ENCODE data around the gene ACP2.

Gene ACP2

DNA sequence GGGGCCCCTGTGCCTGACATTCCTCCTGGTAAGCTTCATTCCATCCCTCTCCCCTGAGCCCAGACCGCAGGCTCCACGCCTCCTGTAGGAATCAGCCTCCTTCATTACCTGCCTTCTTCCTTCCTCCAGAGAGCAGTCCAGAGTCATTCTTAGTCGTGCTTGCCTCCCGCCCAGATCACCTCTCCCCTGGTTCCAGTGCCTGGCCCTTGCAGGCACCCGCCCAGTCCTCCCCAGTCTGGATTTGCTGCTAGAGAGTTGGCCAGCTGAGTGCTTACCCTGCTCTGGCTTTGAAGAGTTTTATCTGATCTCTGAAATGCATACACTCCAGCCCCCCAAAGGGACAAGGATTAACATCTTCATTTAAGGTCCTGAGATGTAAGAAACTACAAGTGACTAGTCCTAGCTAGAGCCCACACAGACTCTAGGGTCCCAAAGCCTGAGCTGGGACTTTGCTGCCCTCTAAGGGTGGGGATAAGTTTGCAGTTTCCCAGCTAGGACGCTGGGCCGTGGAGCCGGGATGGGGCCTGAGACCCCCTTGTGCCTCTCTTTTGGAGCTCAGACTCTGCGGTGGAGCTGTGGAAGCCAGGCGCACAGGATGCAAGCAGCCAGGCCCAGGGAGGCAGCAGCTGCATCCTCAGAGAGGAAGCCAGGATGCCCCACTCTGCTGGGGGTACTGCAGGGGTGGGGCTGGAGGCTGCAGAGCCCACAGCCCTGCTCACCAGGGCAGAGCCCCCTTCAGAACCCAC is 10.8 kb upstream of the ACP2 start (continued):
- no peak for TF ChIP-seq ZNF239 (tag by site-specific recombination; IDR thresholded peaks at IDR 0.05)
- TF ChIP-seq ZNF280C (tag by site-specific recombination; IDR thresholded peaks at IDR 0.05) = no peak

DNA sequence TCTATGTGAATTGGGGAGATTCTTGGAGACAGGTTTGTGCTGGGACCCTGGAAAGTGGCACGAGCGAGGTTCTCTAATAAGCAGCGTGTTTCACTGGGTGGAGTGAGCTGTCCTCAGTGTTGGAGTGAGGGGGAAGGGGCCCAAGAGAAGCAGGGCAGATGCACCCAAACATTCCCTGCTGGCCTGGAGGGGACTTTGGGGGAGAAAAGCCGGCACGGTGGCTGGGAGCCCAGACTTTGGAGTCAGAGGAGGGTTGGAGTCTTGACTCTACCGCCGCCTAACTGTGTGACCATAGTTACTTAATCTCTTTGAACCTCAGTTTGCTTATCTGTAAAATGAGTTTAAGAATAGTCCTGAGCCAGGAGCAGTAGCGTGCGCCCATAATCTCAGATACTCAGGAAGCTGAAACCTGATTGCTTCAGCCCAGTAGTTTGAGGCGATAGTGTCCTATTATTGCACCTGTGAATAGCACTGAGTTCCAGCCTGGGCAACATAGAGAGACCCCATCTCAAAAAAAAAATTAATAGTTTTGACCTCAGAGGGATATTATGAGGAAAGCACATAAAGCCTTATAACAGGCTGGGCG is 9.8 kb upstream of the ACP2 start:
- Histone ChIP-seq H3K4me1 (ENCODE audit: control insufficient read depth, insufficient read depth, low read length) (0 out of 2 replicates have a peak, but pooled peaks cover 4% of the 10 kb centered on the region), H3K27ac (ENCODE audit: extremely low read depth, low read depth, low read length) (no peak overlapping the region), H3K36me3 (ENCODE audit: control insufficient read depth in 2 of 2, insufficient read depth in 1 of 2, low read length in 2 of 2) (peaks cover 0 to 9% of the 10 kb centered on the region in 2 experiments; a peak in 1 of 3 replicates), H3K4me3 (ENCODE audit: low read depth, low read length) (no peak overlapping the region), H3K9me3 (ENCODE audit: control insufficient read depth, insufficient read depth, low read depth, low read length) (no peaks in the 10 kb centered on the region)
- no peak for TF ChIP-seq ZEB2 (tag by site-specific recombination; IDR thresholded peaks at IDR 0.05)
- TF ChIP-seq KLF7 (tag by site-specific recombination; IDR thresholded peaks at IDR 0.05; ENCODE audit: borderline replicate concordance) = no peak
- TF ChIP-seq ZNF501 (tag by site-specific recombination; IDR thresholded peaks at IDR 0.05) = no peak
- no peak for TF ChIP-seq ZNF211 (tag by site-specific recombination; IDR thresholded peaks at IDR 0.05; ENCODE audit: low read depth)
- TF ChIP-seq BCL11B (tag by site-specific recombination; IDR thresholded peaks at IDR 0.05; ENCODE audit: low read depth) = no peak
- no peak for TF ChIP-seq ZBTB17 (tag by site-specific recombination; IDR thresholded peaks at IDR 0.05)
- no peak for TF ChIP-seq ZNF645 (tag by site-specific recombination; IDR thresholded peaks at IDR 0.05)
- 0 out of 2 replicates have a peak, but pooled peaks have one; percentile 55 for TF ChIP-seq ZNF121 (tag by site-specific recombination; IDR thresholded peaks at IDR 0.05)
- TF ChIP-seq ZNF138 (tag by site-specific recombination; IDR thresholded peaks at IDR 0.05; ENCODE audit: borderline replicate concordance) = no peak
- ChIA-PET POLR2A (interaction anchor here (1.3 to 2.4 kb wide), 7 partner anchors 10 to 42 kb away, joined by 3 to 12 read pairs (median 6); partner anchors contain the start of gene ACP2), CTCF (interaction anchor here (0.6 to 4.7 kb wide), 25 partner anchors 9 to 586 kb away, joined by 3 to 40 read pairs (median 5); partner anchors contain the start of genes ACP2, ARFGAP2 and DDB2)

DNA sequence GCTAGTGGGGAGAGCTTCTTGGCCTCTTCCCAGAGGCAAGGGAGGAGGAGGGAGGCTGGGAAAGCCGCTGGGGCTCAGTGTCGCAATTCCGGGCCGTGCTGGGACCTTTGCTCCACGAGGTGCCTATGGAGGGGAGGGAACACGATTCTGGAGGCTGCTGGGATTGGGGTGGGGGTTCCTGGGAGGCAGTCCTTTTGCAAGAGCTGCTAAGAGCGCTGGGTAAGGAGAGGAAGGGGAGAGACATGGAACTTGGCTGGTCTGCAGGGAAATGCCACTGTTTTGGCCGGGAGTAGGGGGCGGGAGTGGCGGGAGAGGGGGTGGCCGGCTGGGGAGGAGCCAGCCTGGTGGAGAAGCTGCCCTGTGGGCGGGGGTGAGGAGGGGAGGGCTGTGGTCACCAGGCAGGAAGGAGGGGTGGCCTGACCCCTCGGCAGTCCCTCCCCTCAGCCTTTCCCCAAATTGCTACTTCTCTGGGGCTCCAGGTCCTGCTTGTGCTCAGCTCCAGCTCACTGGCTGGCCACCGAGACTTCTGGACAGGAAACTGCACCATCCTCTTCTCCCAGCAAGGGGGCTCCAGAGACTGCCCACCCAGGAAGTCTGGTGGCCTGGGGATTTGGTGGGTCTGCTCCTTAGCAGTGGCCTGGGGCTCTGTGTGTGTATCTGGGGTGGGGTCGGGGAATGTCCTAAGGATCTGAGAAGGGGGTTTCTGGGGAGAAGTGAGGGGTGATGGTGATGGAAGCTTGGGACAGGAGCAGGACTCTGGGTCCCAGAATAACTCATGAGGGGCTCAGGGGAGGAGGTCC is 9.1 kb upstream of the ACP2 start, which contains the start of gene NR1H3:
Gene NR1H3, plus strand, starts transcription at position 480 of the 800 bp plus-strand sequence. CDS start 1,221 bp downstream, outside the sequence.
- H3K27ac ChIP-seq (ENCODE audit: extremely low read depth, low read depth, low read length) = no peak within 1 kb of the TSS
- 0 out of 2 replicates have a peak, but pooled peaks cover 4% of the 10 kb centered on the region for H3K4me1 ChIP-seq (ENCODE audit: control insufficient read depth, insufficient read depth, low read length)
- ChIA-PET CTCF (interaction anchor here (0.5 to 4.7 kb wide), 23 partner anchors 10 to 904 kb away, joined by 3 to 40 read pairs (median 4); partner anchors contain the start of gene ACP2), POLR2A (interaction anchor here (1.3 to 2.4 kb wide), 5 partner anchors 9 to 41 kb away, joined by 3 to 12 read pairs (median 5); partner anchors contain the start of gene ACP2)
- no peak within 1 kb of the TSS for H3K4me3 ChIP-seq (ENCODE audit: low read depth, low read length)
- no peaks in the 10 kb centered on the region for H3K9me3 ChIP-seq (ENCODE audit: control insufficient read depth, insufficient read depth, low read depth, low read length)
- peaks cover 0 to 9% of the 10 kb centered on the region in 2 experiments; a peak in 1 of 3 replicates for H3K36me3 ChIP-seq (ENCODE audit: control insufficient read depth in 2 of 2, insufficient read depth in 1 of 2, low read length in 2 of 2)
- TF ChIP-seq ZNF324 (tag by site-specific recombination; IDR thresholded peaks at IDR 0.05) (no peak), SP7 (tag by site-specific recombination; IDR thresholded peaks at IDR 0.05) (0 out of 2 replicates have a peak, but pooled peaks have one; percentile 20), ZNF354C (tag by site-specific recombination; IDR thresholded peaks at IDR 0.05; ENCODE audit: borderline replicate concordance, low read depth) (no peak), GLI2 (tag by site-specific recombination; IDR thresholded peaks at IDR 0.05; ENCODE audit: borderline replicate concordance, low read depth) (no peak), PATZ1 (tag by site-specific recombination; IDR thresholded peaks at IDR 0.05) (peak; percentile 44), ZFHX2 (tag by site-specific recombination; conservative IDR thresholded peaks at IDR 0.05) (peak; percentile 58), SP2 (tag by site-specific recombination; IDR thresholded peaks at IDR 0.05) (peak; percentile 54), ZNF311 (tag by site-specific recombination; IDR thresholded peaks at IDR 0.05; ENCODE audit: borderline replicate concordance) (no peak), ZNF776 (tag by site-specific recombination; IDR thresholded peaks at IDR 0.05; ENCODE audit: borderline replicate concordance) (no peak)
- TF ChIP-seq, protein P1, sequence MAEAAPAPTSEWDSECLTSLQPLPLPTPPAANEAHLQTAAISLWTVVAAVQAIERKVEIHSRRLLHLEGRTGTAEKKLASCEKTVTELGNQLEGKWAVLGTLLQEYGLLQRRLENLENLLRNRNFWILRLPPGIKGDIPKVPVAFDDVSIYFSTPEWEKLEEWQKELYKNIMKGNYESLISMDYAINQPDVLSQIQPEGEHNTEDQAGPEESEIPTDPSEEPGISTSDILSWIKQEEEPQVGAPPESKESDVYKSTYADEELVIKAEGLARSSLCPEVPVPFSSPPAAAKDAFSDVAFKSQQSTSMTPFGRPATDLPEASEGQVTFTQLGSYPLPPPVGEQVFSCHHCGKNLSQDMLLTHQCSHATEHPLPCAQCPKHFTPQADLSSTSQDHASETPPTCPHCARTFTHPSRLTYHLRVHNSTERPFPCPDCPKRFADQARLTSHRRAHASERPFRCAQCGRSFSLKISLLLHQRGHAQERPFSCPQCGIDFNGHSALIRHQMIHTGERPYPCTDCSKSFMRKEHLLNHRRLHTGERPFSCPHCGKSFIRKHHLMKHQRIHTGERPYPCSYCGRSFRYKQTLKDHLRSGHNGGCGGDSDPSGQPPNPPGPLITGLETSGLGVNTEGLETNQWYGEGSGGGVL (tag by site-specific recombination; IDR thresholded peaks at IDR 0.05) = peak; percentile 81; the same call in 1 of the 2 replicates
